GM18526 (cell line): ENCODE measurements around the gene SPTBN4.
A peak's percentile ranks its signal among the peaks of the same experiment; 100 is the strongest.

Source experiments
- POLR2A ChIP-seq: IDR thresholded peaks from 3 replicates; pipeline ENCODE4 v1.6.1; 2011; ENCODE audit not compliant: insufficient read length; ENCODE audit errors: extremely low read depth

The SPTBN4 gene

GRCh38 chr19:40466985-40467734 lies at the start of gene SPTBN4:
TSS of gene SPTBN4 (plus strand) at chr19:40467001. CDS start at chr19:40472622, 5,621 bp downstream.
- TF ChIP-seq POLR2A, result no peak

GRCh38 chr19:40417643-40417981 lies 49.2 kb upstream of the SPTBN4 start:
- TF ChIP-seq POLR2A, result no peak

- TF ChIP-seq POLR2A, result no peak
These were observed 48.8 kb upstream of the SPTBN4 start for GRCh38 chr19:40418040-40418439.

- no peak for TF ChIP-seq POLR2A
These were observed 47.7 kb upstream of the SPTBN4 start for GRCh38 chr19:40419066-40419612.

- TF ChIP-seq POLR2A, result no peak
These were observed 47.0 kb upstream of the SPTBN4 start for GRCh38 chr19:40419780-40420179.

GRCh38 chr19:40420451-40420765 lies 46.4 kb upstream of the SPTBN4 start:
- TF ChIP-seq POLR2A, result no peak

GRCh38 chr19:40420766-40421765 lies 45.7 kb upstream of the SPTBN4 start:
- TF ChIP-seq POLR2A, result peak; percentile 67

- TF ChIP-seq POLR2A, result no peak
These were observed 44.6 kb upstream of the SPTBN4 start for GRCh38 chr19:40421993-40422747.

GRCh38 chr19:40422748-40423566 lies 43.8 kb upstream of the SPTBN4 start:
- TF ChIP-seq POLR2A, result no peak

- TF ChIP-seq POLR2A, result no peak
These were observed 42.9 kb upstream of the SPTBN4 start for GRCh38 chr19:40423938-40424337.

- no peak for TF ChIP-seq POLR2A
These were observed 42.0 kb upstream of the SPTBN4 start for GRCh38 chr19:40424637-40425449.

GRCh38 chr19:40425450-40426287 lies 41.1 kb upstream of the SPTBN4 start, which contains the start of gene SERTAD1:
TSS of gene SERTAD1 (minus strand) at chr19:40425992. CDS start at chr19:40423546, 2,446 bp downstream.
- TF ChIP-seq POLR2A, result peak; percentile 99
